HepG2 (cell line): ENCODE data around the gene SECTM1. TPM values are rescaled to one million over a fixed set of nuclear protein-coding genes. Genes with fewer than 3 reads are reported as not detected.

Source experiments
- ARHGAP35 ChIP-seq: sonication (generic); formaldehyde crosslinking; IDR thresholded peaks from 2 replicates; pipeline ENCODE4 v1.9.0; 2022; ENCODE audit warnings: mild to moderate bottlenecking, inconsistent platforms, moderate library complexity, missing genetic modification reagents, borderline replicate concordance
- ATM ChIP-seq: fragments of 450-650 bp; IDR thresholded peaks from 2 replicates; pipeline ENCODE4 v1.7.1; 2017; ENCODE audit warnings: mild to moderate bottlenecking, borderline replicate concordance
- DPF2 ChIP-seq: sonication (generic); formaldehyde crosslinking; IDR thresholded peaks from 2 replicates; pipeline ENCODE4 v1.4.0; 2020; ENCODE audit warnings: mild to moderate bottlenecking, low read depth, missing genetic modification reagents, borderline replicate concordance
- FOSL1 ChIP-seq: sonication (generic); formaldehyde crosslinking; IDR thresholded peaks from 2 replicates; pipeline ENCODE4 v1.9.0; 2021; ENCODE audit warnings: missing genetic modification reagents, borderline replicate concordance
- FOXC1 ChIP-seq: sonication (generic); formaldehyde crosslinking; IDR thresholded peaks from 2 replicates; pipeline ENCODE4 v1.8.0; 2022; ENCODE audit warnings: mild to moderate bottlenecking, missing genetic modification reagents, borderline replicate concordance
- GTF3A ChIP-seq: sonication (generic); formaldehyde crosslinking; conservative IDR thresholded peaks from 2 replicates; pipeline ENCODE4 v1.4.0; 2020; ENCODE audit warnings: mild to moderate bottlenecking, missing genetic modification reagents
- HCFC1 ChIP-seq: fragments of 150-350 bp; IDR thresholded peaks from 2 replicates; pipeline ENCODE4 v1.6.1; 2014; ENCODE audit warnings: low read depth, low read length
- RBFOX2 ChIP-seq: fragments of 200-400 bp; formaldehyde crosslinking; IDR thresholded peaks from 2 replicates; pipeline ENCODE4 v1.6.1; 2017; ENCODE audit warnings: low read depth, mild to moderate bottlenecking, low read length
- SPEN ChIP-seq: sonication (generic); formaldehyde crosslinking; IDR thresholded peaks from 2 replicates; pipeline ENCODE4 v1.5.1; 2020; ENCODE audit warnings: low read depth, mild to moderate bottlenecking, missing genetic modification reagents
- TOE1 ChIP-seq: sonication (generic); formaldehyde crosslinking; IDR thresholded peaks from 2 replicates; pipeline ENCODE4 v1.4.0; 2020; ENCODE audit warnings: mild to moderate bottlenecking, missing genetic modification reagents
- ZC3H13 ChIP-seq: sonication (generic); formaldehyde crosslinking; IDR thresholded peaks from 2 replicates; pipeline ENCODE4 v1.8.1; 2023; ENCODE audit warnings: mild to moderate bottlenecking, missing genetic modification reagents, moderate library complexity
- ZNF207 ChIP-seq: fragments of 450-650 bp; IDR thresholded peaks from 2 replicates; pipeline ENCODE4 v1.6.1; 2016; ENCODE audit warnings: antibody characterized with exemption, borderline replicate concordance
- ZNF329 ChIP-seq: sonication (generic); formaldehyde crosslinking; IDR thresholded peaks from 2 replicates; pipeline ENCODE4 v1.9.0; 2021; ENCODE audit warnings: low read depth, mild to moderate bottlenecking, missing genetic modification reagents
- ZNF44 ChIP-seq: sonication (generic); formaldehyde crosslinking; IDR thresholded peaks from 2 replicates; pipeline ENCODE4 v1.5.1; 2020; ENCODE audit warnings: mild to moderate bottlenecking, missing genetic modification reagents
- ZNF484 ChIP-seq: sonication (generic); formaldehyde crosslinking; IDR thresholded peaks from 2 replicates; pipeline ENCODE4 v1.5.1; 2020; ENCODE audit warnings: mild to moderate bottlenecking, low read depth, missing genetic modification reagents, borderline replicate concordance
- ZNF530 ChIP-seq: sonication (generic); formaldehyde crosslinking; IDR thresholded peaks from 2 replicates; pipeline ENCODE4 v1.5.0; 2020; ENCODE audit warnings: low read depth, mild to moderate bottlenecking, missing genetic modification reagents
- polyA plus RNA-seq, 8 experiments: library from polyadenylated mRNA; depleted of rRNA in 3 of 8; stranded (reverse) in 7 of 8; unstranded in 1 of 8; fragments of >200 nt; fragmentation: Illumina TruSeq in 4 of 8; extraction: Trizol in 4 of 8; gene quantifications; 2 replicates each; pipeline versions ENCODE4 v1.2.1 to v1.2.3, GENCODE V29; 2011 to 2016; ENCODE audit warnings: low read depth in 4 of 8, missing spikeins in 1 of 8, mixed read lengths in 1 of 8; ENCODE audit not compliant: insufficient read depth in 1 of 8
- total RNA-seq, 5 experiments: library from RNA; depleted of rRNA; stranded (reverse); fragments of >200 nt; fragmentation: Illumina TruSeq; extraction: Trizol; gene quantifications; 2 replicates each; pipeline ENCODE4 v1.2.3, GENCODE V29; 2016; ENCODE audit warnings: low read depth in 1 of 5
- TF ChIP-seq, protein P1 (sequence below): sonication (generic); formaldehyde crosslinking; IDR thresholded peaks from 2 replicates; pipeline ENCODE4 v1.4.0; 2020; ENCODE audit warnings: missing genetic modification reagents
- TF ChIP-seq, protein P2 (sequence below): sonication (generic); formaldehyde crosslinking; IDR thresholded peaks from 2 replicates; pipeline ENCODE4 v1.4.0; 2020; ENCODE audit warnings: missing genetic modification reagents

The SECTM1 gene
- total and polyA plus RNA-seq, 2 of the 13 experiments (the other 11 are each of a cell fraction or from before 2014, with no cell fraction given), result 3.5 to 5.3 TPM

- TF ChIP-seq ARHGAP35 (CRISPR knock-in tag) (peak; percentile 50; the same call in 1 of the 2 replicates), ZNF207 (no peak), HCFC1 (no peak), ZNF44 (CRISPR knock-in tag) (no peak; the same call in 1 of the 2 replicates), ZNF530 (CRISPR knock-in tag) (no peak), RBFOX2 (peak; percentile 65), FOSL1 (no peak), SPEN (CRISPR knock-in tag) (peak; percentile 55; the same call in 1 of the 2 replicates), GTF3A (CRISPR knock-in tag) (peak; percentile 85; the same call in 1 of the 2 replicates), ZC3H13 (CRISPR knock-in tag) (peak; percentile 47; the same call in 1 of the 2 replicates), TOE1 (CRISPR knock-in tag) (no peak), ZNF329 (CRISPR knock-in tag) (no peak), ATM (no peak), DPF2 (CRISPR knock-in tag) (peak; percentile 51), FOXC1 (CRISPR knock-in tag) (no peak), ZNF484 (no peak)
- TF ChIP-seq, protein P1, sequence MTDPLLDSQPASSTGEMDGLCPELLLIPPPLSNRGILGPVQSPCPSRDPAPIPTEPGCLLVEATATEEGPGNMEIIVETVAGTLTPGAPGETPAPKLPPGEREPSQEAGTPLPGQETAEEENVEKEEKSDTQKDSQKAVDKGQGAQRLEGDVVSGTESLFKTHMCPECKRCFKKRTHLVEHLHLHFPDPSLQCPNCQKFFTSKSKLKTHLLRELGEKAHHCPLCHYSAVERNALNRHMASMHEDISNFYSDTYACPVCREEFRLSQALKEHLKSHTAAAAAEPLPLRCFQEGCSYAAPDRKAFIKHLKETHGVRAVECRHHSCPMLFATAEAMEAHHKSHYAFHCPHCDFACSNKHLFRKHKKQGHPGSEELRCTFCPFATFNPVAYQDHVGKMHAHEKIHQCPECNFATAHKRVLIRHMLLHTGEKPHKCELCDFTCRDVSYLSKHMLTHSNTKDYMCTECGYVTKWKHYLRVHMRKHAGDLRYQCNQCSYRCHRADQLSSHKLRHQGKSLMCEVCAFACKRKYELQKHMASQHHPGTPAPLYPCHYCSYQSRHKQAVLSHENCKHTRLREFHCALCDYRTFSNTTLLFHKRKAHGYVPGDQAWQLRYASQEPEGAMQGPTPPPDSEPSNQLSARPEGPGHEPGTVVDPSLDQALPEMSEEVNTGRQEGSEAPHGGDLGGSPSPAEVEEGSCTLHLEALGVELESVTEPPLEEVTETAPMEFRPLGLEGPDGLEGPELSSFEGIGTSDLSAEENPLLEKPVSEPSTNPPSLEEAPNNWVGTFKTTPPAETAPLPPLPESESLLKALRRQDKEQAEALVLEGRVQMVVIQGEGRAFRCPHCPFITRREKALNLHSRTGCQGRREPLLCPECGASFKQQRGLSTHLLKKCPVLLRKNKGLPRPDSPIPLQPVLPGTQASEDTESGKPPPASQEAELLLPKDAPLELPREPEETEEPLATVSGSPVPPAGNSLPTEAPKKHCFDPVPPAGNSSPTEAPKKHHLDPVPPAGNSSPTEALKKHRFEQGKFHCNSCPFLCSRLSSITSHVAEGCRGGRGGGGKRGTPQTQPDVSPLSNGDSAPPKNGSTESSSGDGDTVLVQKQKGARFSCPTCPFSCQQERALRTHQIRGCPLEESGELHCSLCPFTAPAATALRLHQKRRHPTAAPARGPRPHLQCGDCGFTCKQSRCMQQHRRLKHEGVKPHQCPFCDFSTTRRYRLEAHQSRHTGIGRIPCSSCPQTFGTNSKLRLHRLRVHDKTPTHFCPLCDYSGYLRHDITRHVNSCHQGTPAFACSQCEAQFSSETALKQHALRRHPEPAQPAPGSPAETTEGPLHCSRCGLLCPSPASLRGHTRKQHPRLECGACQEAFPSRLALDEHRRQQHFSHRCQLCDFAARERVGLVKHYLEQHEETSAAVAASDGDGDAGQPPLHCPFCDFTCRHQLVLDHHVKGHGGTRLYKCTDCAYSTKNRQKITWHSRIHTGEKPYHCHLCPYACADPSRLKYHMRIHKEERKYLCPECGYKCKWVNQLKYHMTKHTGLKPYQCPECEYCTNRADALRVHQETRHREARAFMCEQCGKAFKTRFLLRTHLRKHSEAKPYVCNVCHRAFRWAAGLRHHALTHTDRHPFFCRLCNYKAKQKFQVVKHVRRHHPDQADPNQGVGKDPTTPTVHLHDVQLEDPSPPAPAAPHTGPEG (CRISPR knock-in tag), result no peak
- TF ChIP-seq, protein P2, sequence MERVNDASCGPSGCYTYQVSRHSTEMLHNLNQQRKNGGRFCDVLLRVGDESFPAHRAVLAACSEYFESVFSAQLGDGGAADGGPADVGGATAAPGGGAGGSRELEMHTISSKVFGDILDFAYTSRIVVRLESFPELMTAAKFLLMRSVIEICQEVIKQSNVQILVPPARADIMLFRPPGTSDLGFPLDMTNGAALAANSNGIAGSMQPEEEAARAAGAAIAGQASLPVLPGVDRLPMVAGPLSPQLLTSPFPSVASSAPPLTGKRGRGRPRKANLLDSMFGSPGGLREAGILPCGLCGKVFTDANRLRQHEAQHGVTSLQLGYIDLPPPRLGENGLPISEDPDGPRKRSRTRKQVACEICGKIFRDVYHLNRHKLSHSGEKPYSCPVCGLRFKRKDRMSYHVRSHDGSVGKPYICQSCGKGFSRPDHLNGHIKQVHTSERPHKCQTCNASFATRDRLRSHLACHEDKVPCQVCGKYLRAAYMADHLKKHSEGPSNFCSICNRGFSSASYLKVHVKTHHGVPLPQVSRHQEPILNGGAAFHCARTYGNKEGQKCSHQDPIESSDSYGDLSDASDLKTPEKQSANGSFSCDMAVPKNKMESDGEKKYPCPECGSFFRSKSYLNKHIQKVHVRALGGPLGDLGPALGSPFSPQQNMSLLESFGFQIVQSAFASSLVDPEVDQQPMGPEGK (CRISPR knock-in tag), result peak; percentile 96
Measured at GRCh38 chr17:82330322-82331239, 3.0 kb downstream of the SECTM1 start (continued).
